Fibroblast of skin of abdomen (primary cell): ENCODE measurements around the gene ENO2.

Experiments
- DNase-seq: peaks from one replicate; pipeline ENCODE4 v3.0.0-alpha.2; 2013

The ENO2 gene

GRCh38 chr12:6935371-6936193 lies 21.2 kb downstream of the ENO2 start:
- no peak for DNase-seq

DNA sequence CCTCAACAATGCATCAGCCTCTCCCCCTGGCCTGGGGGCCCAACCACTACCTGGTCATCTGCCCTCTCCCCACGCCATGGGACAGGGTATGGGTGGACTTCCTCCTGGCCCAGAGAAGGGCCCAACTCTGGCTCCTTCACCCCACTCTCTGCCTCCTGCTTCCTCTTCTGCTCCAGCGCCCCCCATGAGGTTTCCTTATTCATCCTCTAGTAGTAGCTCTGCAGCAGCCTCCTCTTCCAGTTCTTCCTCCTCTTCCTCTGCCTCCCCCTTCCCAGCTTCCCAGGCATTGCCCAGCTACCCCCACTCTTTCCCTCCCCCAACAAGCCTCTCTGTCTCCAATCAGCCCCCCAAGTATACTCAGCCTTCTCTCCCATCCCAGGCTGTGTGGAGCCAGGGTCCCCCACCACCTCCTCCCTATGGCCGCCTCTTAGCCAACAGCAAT lies 21.8 kb downstream of the ENO2 start:
- DNase-seq: no peak

GRCh38 chr12:6936636-6937480 lies 22.5 kb downstream of the ENO2 start:
- DNase-seq: no peak

DNA sequence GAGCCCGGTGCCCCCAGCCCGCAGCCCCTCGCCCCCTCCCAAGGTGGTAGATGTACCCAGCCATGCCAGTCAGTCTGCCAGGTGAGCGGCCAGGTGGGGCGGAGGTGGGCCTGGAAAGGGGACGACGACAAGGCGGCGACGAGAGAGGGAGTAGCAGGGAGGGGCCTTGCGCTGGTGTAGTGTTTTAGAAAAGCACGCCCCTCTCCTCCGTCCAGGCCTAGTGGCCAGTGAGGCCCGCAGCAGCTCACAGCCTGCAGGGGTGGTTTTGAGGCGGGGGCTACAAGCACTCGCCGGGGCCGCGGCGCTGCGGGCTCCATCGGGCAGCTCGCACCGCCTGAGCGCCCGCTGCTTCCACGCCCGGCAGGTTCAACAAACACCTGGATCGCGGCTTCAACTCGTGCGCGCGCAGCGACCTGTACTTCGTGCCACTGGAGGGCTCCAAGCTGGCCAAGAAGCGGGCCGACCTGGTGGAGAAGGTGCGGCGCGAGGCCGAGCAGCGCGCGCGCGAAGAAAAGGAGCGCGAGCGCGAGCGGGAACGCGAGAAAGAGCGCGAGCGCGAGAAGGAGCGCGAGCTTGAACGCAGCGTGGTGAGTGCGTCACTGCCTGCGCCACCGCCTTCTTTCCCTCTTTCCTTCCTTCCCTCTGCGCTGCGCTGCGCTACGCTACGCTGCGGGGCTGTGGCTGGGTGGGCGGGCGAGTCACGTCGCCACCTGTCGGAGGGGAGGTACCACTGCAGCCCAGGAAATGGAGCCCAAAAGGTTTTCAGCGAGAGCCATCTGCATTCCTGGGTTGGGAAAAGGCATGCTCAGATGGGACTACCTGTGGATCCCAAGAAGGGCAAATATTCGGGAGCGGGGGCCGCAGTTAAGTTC lies 23.3 kb downstream of the ENO2 start:
- DNase-seq: peak; percentile 94

- DNase-seq: no peak
Observed at GRCh38 chr12:6938353-6939190, 24.2 kb downstream of the ENO2 start.

GRCh38 chr12:6939191-6939540 lies 24.8 kb downstream of the ENO2 start:
- DNase-seq: no peak

DNA sequence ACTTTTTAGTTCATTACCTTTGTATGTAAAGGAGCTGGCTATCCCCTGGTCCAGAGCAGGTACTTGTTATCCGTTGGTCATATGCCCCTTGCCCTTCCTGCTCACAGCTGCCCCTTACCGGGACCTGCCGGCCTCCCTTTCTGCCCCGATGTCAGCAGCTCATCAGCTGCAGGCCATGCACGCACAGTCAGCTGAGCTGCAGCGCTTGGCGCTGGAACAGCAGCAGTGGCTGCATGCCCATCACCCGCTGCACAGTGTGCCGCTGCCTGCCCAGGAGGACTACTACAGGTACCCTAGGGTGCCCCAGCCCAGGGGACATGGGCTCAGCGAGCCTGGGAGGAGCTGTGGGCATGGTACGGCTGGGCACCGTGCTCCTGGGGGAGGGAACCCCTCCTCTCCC lies 26.9 kb downstream of the ENO2 start:
- DNase-seq: no peak

GRCh38 chr12:6941782-6942181 lies 27.4 kb downstream of the ENO2 start:
- no peak for DNase-seq

- no peak for DNase-seq
Observed at GRCh38 chr12:6942331-6942665, 27.9 kb downstream of the ENO2 start.

- DNase-seq: peak; percentile 93
Observed at GRCh38 chr12:6943389-6943721, 29.0 kb downstream of the ENO2 start.

GRCh38 chr12:6943722-6944380 lies 29.5 kb downstream of the ENO2 start, which contains the start of the genes C12orf57 and RNU7-1:
Gene C12orf57 (plus strand): TSS chr12:6944022. CDS start chr12:6944122, 100 bp downstream.
Gene RNU7-1 (plus strand): TSS chr12:6943816.
- DNase-seq: peak; percentile 96

DNA sequence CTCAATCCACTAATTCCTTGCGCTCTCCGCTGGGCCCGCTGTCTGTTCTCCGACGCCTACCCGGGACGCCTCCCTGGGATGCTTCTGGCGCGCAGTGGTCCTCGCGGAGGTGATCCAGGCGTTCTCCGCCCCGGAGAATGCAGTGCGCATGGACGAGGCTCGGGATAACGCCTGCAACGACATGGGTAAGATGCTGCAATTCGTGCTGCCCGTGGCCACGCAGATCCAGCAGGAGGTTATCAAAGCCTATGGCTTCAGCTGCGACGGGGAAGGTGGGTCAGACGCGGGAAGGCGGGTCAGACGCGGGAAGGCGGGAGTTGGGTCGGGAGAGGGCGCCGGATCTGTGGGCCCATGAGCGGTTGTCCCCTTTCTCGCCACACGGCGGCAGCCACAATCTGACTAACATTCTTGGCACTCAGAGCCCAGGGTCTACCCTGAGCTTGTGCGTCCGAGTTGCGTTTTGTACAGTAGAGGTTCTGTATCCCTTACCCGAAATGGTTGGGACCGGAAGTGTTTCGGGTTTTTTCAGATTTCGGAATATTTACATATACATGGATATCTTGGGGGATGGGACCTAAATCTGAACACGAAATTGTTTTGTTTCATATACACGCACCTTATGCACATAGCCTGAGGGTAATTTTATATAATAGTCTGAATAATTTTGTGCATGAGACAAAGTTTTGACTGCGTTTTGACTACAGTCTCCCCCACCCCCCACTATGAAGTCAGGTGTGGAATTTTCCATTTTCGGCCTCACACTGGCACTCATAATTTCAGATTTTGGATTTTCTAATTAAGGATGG lies 30.2 kb downstream of the ENO2 start:
- peak; percentile 93 for DNase-seq

DNA sequence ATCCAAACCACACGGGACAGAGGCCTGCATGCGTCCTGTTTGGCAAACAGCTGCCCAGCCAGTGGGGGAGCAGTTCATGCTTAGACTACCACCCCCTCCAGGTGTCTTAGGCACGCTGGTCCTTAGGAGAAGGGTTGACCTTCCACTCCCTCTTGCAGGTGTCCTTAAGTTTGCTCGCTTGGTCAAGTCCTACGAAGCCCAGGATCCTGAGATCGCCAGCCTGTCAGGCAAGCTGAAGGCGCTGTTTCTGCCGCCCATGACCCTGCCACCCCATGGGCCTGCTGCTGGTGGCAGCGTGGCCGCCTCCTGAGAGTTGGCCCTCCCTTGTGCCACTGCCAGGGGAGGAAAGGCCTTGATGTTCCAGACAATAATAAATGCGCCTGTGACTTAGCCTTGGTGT lies 31.2 kb downstream of the ENO2 start:
- no peak for DNase-seq

DNA sequence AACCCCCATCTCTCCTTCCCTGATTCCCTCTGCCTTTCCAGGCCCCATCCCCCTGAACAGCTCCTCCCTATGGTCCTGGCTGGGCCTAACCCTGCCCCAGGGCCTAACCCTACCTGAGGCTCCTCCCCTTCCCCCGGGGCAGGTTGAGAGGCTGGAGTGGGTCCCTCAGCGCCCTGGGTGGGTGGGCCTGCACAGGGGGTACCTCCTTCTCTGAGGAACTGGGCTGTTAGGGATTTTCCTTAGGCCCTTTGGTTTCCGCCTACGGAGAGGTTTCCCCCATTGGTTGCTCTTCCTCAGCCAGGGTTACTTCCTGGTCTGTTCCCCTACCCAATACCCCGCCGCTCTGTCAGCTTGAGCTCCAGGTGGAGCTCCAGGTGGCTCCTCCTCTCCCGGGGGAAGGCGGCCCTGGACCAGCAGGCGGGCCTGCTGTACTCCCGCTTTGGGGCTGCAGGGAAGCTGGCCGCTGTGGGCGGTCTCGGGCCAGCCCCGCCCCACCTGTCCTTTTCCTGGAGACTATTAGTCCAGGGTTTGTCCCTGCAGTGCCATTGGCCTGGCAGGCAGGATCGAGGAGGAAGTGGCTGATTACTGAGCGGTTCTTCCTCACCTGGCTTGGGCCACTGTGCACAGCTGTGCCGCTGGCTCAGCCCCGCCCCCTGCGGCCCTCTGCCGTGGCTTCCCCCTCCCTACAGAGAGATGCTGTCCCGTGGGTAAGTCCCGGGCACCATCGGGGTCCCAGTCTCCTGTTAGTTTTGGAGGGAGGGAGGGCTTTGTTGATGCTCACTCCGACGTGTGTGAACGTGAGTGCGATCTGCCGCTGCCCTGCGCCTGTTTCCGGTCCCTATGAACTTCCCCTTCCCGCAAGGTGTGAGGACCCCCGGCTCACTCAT lies 31.9 kb downstream of the ENO2 start:
- DNase-seq: no peak

- no peak for DNase-seq
Observed at GRCh38 chr12:6946920-6947374, 32.6 kb downstream of the ENO2 start.

- DNase-seq: no peak
Observed at GRCh38 chr12:6947615-6948014, 33.2 kb downstream of the ENO2 start.

GRCh38 chr12:6948873-6949594 lies 34.7 kb downstream of the ENO2 start:
- no peak for DNase-seq

DNA sequence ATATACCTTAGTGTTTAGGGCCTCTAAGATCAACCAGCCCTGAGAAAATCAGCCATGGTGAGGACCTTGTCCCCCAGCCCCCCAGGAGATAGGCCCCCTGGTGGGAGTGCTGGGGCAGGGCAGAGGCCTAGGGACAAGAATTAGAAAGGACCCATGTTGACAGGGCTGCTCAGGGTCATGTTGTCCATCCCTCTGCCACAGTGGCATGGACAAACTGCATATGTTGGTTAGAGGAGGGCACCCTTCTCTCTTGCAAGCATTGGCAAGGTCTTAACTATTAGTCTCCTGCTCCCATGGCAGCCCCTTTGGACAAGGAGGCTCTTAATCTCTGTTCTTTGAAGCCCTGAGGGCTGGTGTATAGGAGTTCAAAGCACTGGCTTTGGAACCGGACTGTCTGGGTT lies 36.0 kb downstream of the ENO2 start:
- DNase-seq: no peak
